Islet of Langerhans (tissue), 1 donor: ENCODE measurements around the gene FAM184A.

Experiments used
- FAIRE-seq: peaks from one replicate; lab custom pipeline; 2011; peaks lifted over from hg19 to GRCh38; lab: Jason Lieb, UNC

FAM184A gene

GRCh38 chr6:118967239-118967638, 111.2 kb downstream of the FAM184A start:
- FAIRE-seq: no peak

GRCh38 chr6:118965843-118966370, 112.6 kb downstream of the FAM184A start:
- FAIRE-seq: no peak

- no peak for FAIRE-seq
Observed at GRCh38 chr6:118965371-118965770, 113.1 kb downstream of the FAM184A start.

GRCh38 chr6:118963003-118963402, 115.5 kb downstream of the FAM184A start:
- peak; percentile 92 for FAIRE-seq

GRCh38 chr6:118959903-118960302, 118.6 kb downstream of the FAM184A start:
- FAIRE-seq: no peak

- FAIRE-seq: no peak
Observed at GRCh38 chr6:118953391-118953790, 125.1 kb downstream of the FAM184A start.

GRCh38 chr6:118952683-118953082, 125.8 kb downstream of the FAM184A start:
- no peak for FAIRE-seq

- FAIRE-seq: no peak
Observed at GRCh38 chr6:118945217-118945616, 133.2 kb downstream of the FAM184A start.

GRCh38 chr6:118940770-118941169, 137.7 kb downstream of the FAM184A start:
- no peak for FAIRE-seq

- no peak for FAIRE-seq
Observed at GRCh38 chr6:118939683-118940082, 138.8 kb downstream of the FAM184A start.

- no peak for FAIRE-seq
Observed at GRCh38 chr6:118935978-118936703, 142.3 kb downstream of the FAM184A start.

GRCh38 chr6:118935331-118935668, 143.2 kb downstream of the FAM184A start:
- FAIRE-seq: no peak

- FAIRE-seq: no peak
Observed at GRCh38 chr6:118934461-118935330, 143.8 kb downstream of the FAM184A start, which contains the start of gene MCM9. Gene MCM9, minus strand, starts transcription at chr6:118935159. Its CDS starts 3,436 bp downstream, at chr6:118931723.

GRCh38 chr6:118933855-118934460, 144.5 kb downstream of the FAM184A start:
- no peak for FAIRE-seq

GRCh38 chr6:118932421-118932820, 146.0 kb downstream of the FAM184A start:
- no peak for FAIRE-seq

GRCh38 chr6:118931436-118931835, 147.0 kb downstream of the FAM184A start:
- no peak for FAIRE-seq

GRCh38 chr6:118930680-118931079, 147.8 kb downstream of the FAM184A start:
- FAIRE-seq: no peak

- FAIRE-seq: peak; percentile 33
Observed at GRCh38 chr6:118923035-118923434, 155.4 kb downstream of the FAM184A start.

- FAIRE-seq: no peak
Observed at GRCh38 chr6:118921084-118921483, 157.4 kb downstream of the FAM184A start.

- FAIRE-seq: no peak
Observed at GRCh38 chr6:118918329-118918725, 160.1 kb downstream of the FAM184A start.

- FAIRE-seq: no peak
Observed at GRCh38 chr6:118917546-118918328, 160.7 kb downstream of the FAM184A start.

GRCh38 chr6:118914598-118914997, 163.9 kb downstream of the FAM184A start:
- FAIRE-seq: no peak
